Posterior vena cava (tissue), 2 donors: ENCODE measurements around the gene SLC25A14. TPM values are rescaled to one million over a fixed set of nuclear protein-coding genes. Genes with fewer than 3 reads are reported as not detected.
A peak's percentile ranks its signal among the peaks of the same experiment; 100 is the strongest.
"Not testable (repeated sequence)": the region's sequence is repeated elsewhere in the genome, so short reads cannot be mapped to it uniquely, and the experiment has no call there.

Experiments
- DNase-seq: peaks from one replicate; pipeline ENCODE4 v3.0.0-alpha.2; 2020; ENCODE audit warnings: low spot score
- intact Hi-C, 2 donors: fragments of 100-400 bp; cut with DNase I; formaldehyde crosslinking; loops; one replicate each; pipeline versions ENCODE4 v1.14.1 to v1.14.2; 2022 to 2023
- long read RNA-seq, 2 donors: library from polyadenylated mRNA; unstranded; transcript quantifications; one replicate each; pipeline ENCODE4 v2.0.0, GENCODE V29; 2020 to 2021
- total RNA-seq, 2 donors: library from RNA; stranded (reverse); fragmentation: NEBNext Ultra II Directional; extraction: Animal tissue kit (Norgen Biotek cat#: 25700); gene quantifications; one replicate each; pipeline ENCODE4 v1.2.1, GENCODE V29; 2021
- donor health status: DM: yes; HTN: yes; CAD: no.
- donor health status: DM: yes; HTN: yes; CAD: no.

SLC25A14 gene
- total RNA-seq, result 1 to 10 TPM; 6.9 to 8.4 TPM
- long read RNA-seq, donor 1, result 0 reads
- long read RNA-seq, donor 2, transcript SLC25A14-213 (10 exons, 1,403 nt), result major isoform, 5 of 12 reads
- long read RNA-seq, donor 2, partial matches to known transcripts, result 2 of 12 reads
- long read RNA-seq, donor 2, other reads (novel, unspliced or antisense), result 4 of 12 reads

- intact Hi-C loops, result no loop called here
These were observed at the start of gene SLC25A14 for GRCh38 chrX:130339408-130340222. Gene SLC25A14, plus strand, starts transcription at chrX:130339919. Its CDS starts 360 bp downstream, at chrX:130340279.

GRCh38 chrX:130295519-130296296 is 44.0 kb upstream of the SLC25A14 start:
- no peak for DNase-seq

More at GRCh38 chrX:130339408-130340222, at the start of gene SLC25A14:
- peak; percentile 91 for DNase-seq

GRCh38 chrX:130296297-130296678 is 43.4 kb upstream of the SLC25A14 start:
- intact Hi-C loops, result no loop called here
- no peak for DNase-seq

More at GRCh38 chrX:130295519-130296296, 44.0 kb upstream of the SLC25A14 start:
- intact Hi-C loops, result no loop called here

- DNase-seq, result no peak
- intact Hi-C loops, result no loop called here
These were observed 43.0 kb upstream of the SLC25A14 start for GRCh38 chrX:130296743-130297142.

- intact Hi-C loops, result no loop called here
- no peak for DNase-seq
These were observed 40.3 kb upstream of the SLC25A14 start for GRCh38 chrX:130299279-130300009.

GRCh38 chrX:130300010-130300282 is 39.8 kb upstream of the SLC25A14 start:
- no peak for DNase-seq
- intact Hi-C loops, result no loop called here

GRCh38 chrX:130301405-130301804 is 38.3 kb upstream of the SLC25A14 start:
- intact Hi-C loops, result no loop called here
- no peak for DNase-seq

- DNase-seq, result no peak
- intact Hi-C loops, result no loop called here
These were observed 37.7 kb upstream of the SLC25A14 start for GRCh38 chrX:130301977-130302376.

- DNase-seq, result no peak
- intact Hi-C loops, result no loop called here
These were observed 34.9 kb upstream of the SLC25A14 start for GRCh38 chrX:130304587-130305368.

GRCh38 chrX:130319886-130320285 is 19.8 kb upstream of the SLC25A14 start:
- intact Hi-C loops, DNase-seq: not testable (repeated sequence)

GRCh38 chrX:130321550-130321949 is 18.2 kb upstream of the SLC25A14 start:
- no peak for DNase-seq
- intact Hi-C loops, result no loop called here

GRCh38 chrX:130330146-130330545 is 9.6 kb upstream of the SLC25A14 start:
- intact Hi-C loops, result no loop called here
- no peak for DNase-seq

- intact Hi-C loops, result no loop called here
- no peak for DNase-seq
These were observed 9.0 kb upstream of the SLC25A14 start for GRCh38 chrX:130330706-130331105.

- DNase-seq, result no peak
- intact Hi-C loops, result no loop called here
These were observed 3.2 kb upstream of the SLC25A14 start for GRCh38 chrX:130336531-130336930.

GRCh38 chrX:130338869-130339268 is 850 bp upstream of the SLC25A14 start:
- not testable (repeated sequence) for DNase-seq

GRCh38 chrX:130340271-130340670 is 552 bp downstream of the SLC25A14 start:
- intact Hi-C loops, result no loop called here
- DNase-seq, result no peak

More at GRCh38 chrX:130338869-130339268, 850 bp upstream of the SLC25A14 start:
- intact Hi-C loops, result not testable (repeated sequence)

- no peak for DNase-seq
- intact Hi-C loops, result no loop called here
These were observed 3.7 kb downstream of the SLC25A14 start for GRCh38 chrX:130343411-130343810.

- no peak for DNase-seq
- intact Hi-C loops, result no loop called here
These were observed 7.6 kb downstream of the SLC25A14 start for GRCh38 chrX:130347321-130347720.

- intact Hi-C loops, result no loop called here
- no peak for DNase-seq
These were observed 11.8 kb downstream of the SLC25A14 start for GRCh38 chrX:130351567-130351966.
